Astrocyte (in vitro differentiated cells and primary cell): ENCODE data around the gene STAT1. TPM values are rescaled to one million over a fixed set of nuclear protein-coding genes. Genes with fewer than 3 reads are reported as not detected.
A peak's percentile ranks its signal among the peaks of the same experiment; 100 is the strongest.

Experiments
- DNase-seq: peaks from one replicate; pipeline ENCODE4 v3.0.0-alpha.2; 2010; ENCODE audit warnings: low read depth
- FAIRE-seq: peaks from 2 replicates; lab custom pipeline; 2011; peaks lifted over from hg19 to GRCh38; lab: Jason Lieb, UNC
- H2AFZ ChIP-seq: 2 replicates; pipeline ENCODE4 v1.6.0; 2012; ENCODE audit warnings: low read depth, low read length, inconsistent platforms
- H3K27ac ChIP-seq: 2 replicates; pipeline ENCODE4 v1.5.1; 2011; ENCODE audit warnings: low read depth, low read length, inconsistent platforms
- H3K27me3 ChIP-seq: 2 replicates; pipeline ENCODE4 v1.6.0; 2011; ENCODE audit warnings: low read length, inconsistent platforms; ENCODE audit not compliant: insufficient read depth
- H3K36me3 ChIP-seq: 2 replicates; pipeline ENCODE4 v1.5.1; 2011; ENCODE audit warnings: low read length, inconsistent platforms; ENCODE audit not compliant: insufficient read depth
- H3K4me1 ChIP-seq: 2 replicates; pipeline ENCODE4 v1.5.1; 2011; ENCODE audit warnings: low read length, inconsistent platforms; ENCODE audit not compliant: insufficient read depth
- H3K4me2 ChIP-seq: 2 replicates; pipeline ENCODE4 v1.6.0; 2012; ENCODE audit warnings: low read length, inconsistent platforms
- H3K4me3 ChIP-seq: 2 replicates; pipeline ENCODE4 v1.5.1; 2011; ENCODE audit warnings: low read depth, mild to moderate bottlenecking, low read length, inconsistent platforms; ENCODE audit not compliant: insufficient read depth
- H3K79me2 ChIP-seq: 2 replicates; pipeline ENCODE4 v1.6.0; 2012; ENCODE audit warnings: mild to moderate bottlenecking, low read length, inconsistent platforms; ENCODE audit not compliant: insufficient read depth
- H3K9ac ChIP-seq: 2 replicates; pipeline ENCODE4 v1.6.0; 2012; ENCODE audit warnings: mild to moderate bottlenecking, low read length, inconsistent platforms
- H3K9me3 ChIP-seq: 2 replicates; pipeline ENCODE4 v1.5.1; 2012; ENCODE audit warnings: low read depth, mild to moderate bottlenecking, low read length, inconsistent platforms; ENCODE audit not compliant: insufficient read depth
- H4K20me1 ChIP-seq: 2 replicates; pipeline ENCODE4 v1.6.0; 2012; ENCODE audit warnings: low read length, inconsistent platforms; ENCODE audit not compliant: insufficient read depth
- H3K27ac Mint-ChIP-seq: one replicate; pipeline ENCODE4 v1.8.0; 2021; ENCODE audit warnings: mild to moderate bottlenecking, mixed read lengths; ENCODE audit not compliant: unreplicated experiment
- H3K27me3 Mint-ChIP-seq: one replicate; pipeline ENCODE4 v1.8.0; 2021; ENCODE audit warnings: low read depth, mixed read lengths; ENCODE audit not compliant: unreplicated experiment
- H3K36me3 Mint-ChIP-seq: one replicate; pipeline ENCODE4 v1.8.0; 2021; ENCODE audit warnings: low read depth, mixed read lengths; ENCODE audit not compliant: unreplicated experiment
- H3K4me1 Mint-ChIP-seq: one replicate; pipeline ENCODE4 v1.8.0; 2021; ENCODE audit warnings: low read depth, mixed read lengths; ENCODE audit not compliant: unreplicated experiment
- H3K4me3 Mint-ChIP-seq: one replicate; pipeline ENCODE4 v1.8.0; 2021; ENCODE audit warnings: mild to moderate bottlenecking, moderate library complexity, mixed read lengths; ENCODE audit not compliant: unreplicated experiment
- H3K9me3 Mint-ChIP-seq: one replicate; pipeline ENCODE4 v1.8.0; 2021; ENCODE audit warnings: mild to moderate bottlenecking, mixed read lengths; ENCODE audit not compliant: unreplicated experiment
- CTCF ChIP-seq: IDR thresholded peaks from 2 replicates; pipeline ENCODE4 v1.5.1; 2011; ENCODE audit warnings: low read depth, mild to moderate bottlenecking, inconsistent platforms, low read length, moderate library complexity; ENCODE audit not compliant: insufficient read depth
- EZH2 ChIP-seq: IDR thresholded peaks from 2 replicates; pipeline ENCODE4 v1.6.1; 2012; ENCODE audit warnings: mild to moderate bottlenecking, low read length, inconsistent platforms; ENCODE audit not compliant: insufficient read depth
- total RNA-seq: library from RNA; stranded (reverse); gene quantifications from 2 replicates; pipeline ENCODE4 v1.2.1, GENCODE V29; 2021

Gene STAT1
- total RNA-seq, 1 donor from 2014 or later = 377 TPM

- Histone ChIP-seq H3K79me2 (peaks cover 4% of the 10 kb centered on the region), H3K9ac (no peak overlapping the region), H3K9me3 (no peaks in the 10 kb centered on the region), H3K27ac (no peak overlapping the region), H3K36me3 (peaks cover 27% of the 10 kb centered on the region), H3K4me2 (no peak overlapping the region), H2AFZ (no peak overlapping the region), H3K4me3 (no peak overlapping the region), H3K27me3 (no peaks in the 10 kb centered on the region), H4K20me1 (no peaks in the 10 kb centered on the region), H3K4me1 (no peaks in the 10 kb centered on the region)
- no peak overlapping the region for H3K27ac Mint-ChIP-seq
- DNase-seq (no peak), FAIRE-seq (no peak)
- no peaks in the 10 kb centered on the region for H3K27me3 Mint-ChIP-seq
- H3K9me3 Mint-ChIP-seq = no peaks in the 10 kb centered on the region
- peaks cover 9% of the 10 kb centered on the region for H3K4me1 Mint-ChIP-seq
- no peak overlapping the region for H3K4me3 Mint-ChIP-seq
- H3K36me3 Mint-ChIP-seq = peaks cover 9% of the 10 kb centered on the region
- TF ChIP-seq EZH2 (no peak), CTCF (no peak)
Measured at GRCh38 chr2:190932514-190932913, 81.5 kb downstream of the STAT1 start.

- H3K9me3 Mint-ChIP-seq = no peaks in the 10 kb centered on the region
Measured at GRCh38 chr2:190930411-190930810, 83.6 kb downstream of the STAT1 start.

More at GRCh38 chr2:190930411-190930810, 83.6 kb downstream of the STAT1 start:
- Histone ChIP-seq H3K36me3 (peaks cover 29% of the 10 kb centered on the region), H3K27ac (no peak overlapping the region), H2AFZ (no peak overlapping the region), H3K4me3 (no peak overlapping the region), H3K27me3 (no peaks in the 10 kb centered on the region), H3K9ac (no peak overlapping the region), H3K9me3 (no peaks in the 10 kb centered on the region), H4K20me1 (no peaks in the 10 kb centered on the region), H3K4me2 (no peak overlapping the region), H3K4me1 (no peaks in the 10 kb centered on the region), H3K79me2 (peaks cover 7% of the 10 kb centered on the region)
- TF ChIP-seq CTCF (no peak), EZH2 (no peak)
- Mint-ChIP-seq H3K27ac (peak overlapping the region; percentile 55), H3K36me3 (peaks cover 9% of the 10 kb centered on the region), H3K27me3 (no peaks in the 10 kb centered on the region), H3K4me1 (peaks cover 19% of the 10 kb centered on the region), H3K4me3 (no peak overlapping the region)
- FAIRE-seq (no peak), DNase-seq (no peak)
